ENCODE data around the gene PRPF40B. TPM values are rescaled to one million over a fixed set of nuclear protein-coding genes. Genes with fewer than 3 reads are reported as not detected.
A peak's percentile ranks its signal among the peaks of the same experiment; 100 is the strongest.

Gene PRPF40B
- total RNA-seq, 4 donors from 2014 or later, result 3.7 to 18.2 (median 15.5) TPM

GRCh38 chr12:49631336-49631907 lies 8.1 kb downstream of the PRPF40B start:
- peak in 1 of 3 donors; percentile 3 for DNase-seq
- H3K4me3 ChIP-seq, result no peak overlapping the region
- no peaks in the 10 kb centered on the region for H3K9me3 ChIP-seq
- H3K27ac ChIP-seq, result no peak overlapping the region
- no peaks in the 10 kb centered on the region for H3K27me3 ChIP-seq
- peaks cover 0 to 2% (median 0%) of the 10 kb centered on the region in 4 donors for H3K4me1 ChIP-seq
- no peak for TF ChIP-seq CTCF (IDR thresholded peaks at IDR 0.05)
- no peaks in the 10 kb centered on the region for H3K36me3 ChIP-seq

GRCh38 chr12:49632401-49632800 lies 9.0 kb downstream of the PRPF40B start:
- Histone ChIP-seq H3K9me3 (no peaks in the 10 kb centered on the region), H3K4me3 (no peak overlapping the region), H3K4me1 (peaks cover 0 to 8% (median 0%) of the 10 kb centered on the region in 4 donors), H3K36me3 (no peaks in the 10 kb centered on the region), H3K27me3 (no peaks in the 10 kb centered on the region), H3K27ac (no peak overlapping the region)
- DNase-seq, result no peak
- TF ChIP-seq POLR2A (IDR thresholded peaks at IDR 0.05) (no peak), CTCF (IDR thresholded peaks at IDR 0.05) (no peak)

GRCh38 chr12:49632986-49633702 lies 9.8 kb downstream of the PRPF40B start:
- no peaks in the 10 kb centered on the region for H3K9me3 ChIP-seq
- peaks cover 0 to 8% (median 0%) of the 10 kb centered on the region in 4 donors for H3K4me1 ChIP-seq
- no peak for TF ChIP-seq POLR2A (IDR thresholded peaks at IDR 0.05)
- TF ChIP-seq CTCF (IDR thresholded peaks at IDR 0.05), result no peak
- no peak overlapping the region for H3K4me3 ChIP-seq
- H3K27me3 ChIP-seq, result no peaks in the 10 kb centered on the region
- H3K36me3 ChIP-seq, result no peaks in the 10 kb centered on the region
- H3K27ac ChIP-seq, result no peak overlapping the region
- peak in 1 of 3 donors; percentile 40 for DNase-seq

GRCh38 chr12:49633703-49634345 lies 10.5 kb downstream of the PRPF40B start:
- no peak for TF ChIP-seq POLR2A (IDR thresholded peaks at IDR 0.05)
- TF ChIP-seq CTCF (IDR thresholded peaks at IDR 0.05), result no peak
- H3K27ac ChIP-seq, result no peak overlapping the region
- DNase-seq, result peak in 1 of 3 donors; percentile 39
- H3K4me3 ChIP-seq, result no peak overlapping the region
- H3K36me3 ChIP-seq, result no peaks in the 10 kb centered on the region
- H3K4me1 ChIP-seq, result peaks cover 0 to 8% (median 0%) of the 10 kb centered on the region in 4 donors
- no peaks in the 10 kb centered on the region for H3K9me3 ChIP-seq
- no peaks in the 10 kb centered on the region for H3K27me3 ChIP-seq

GRCh38 chr12:49635036-49635435 lies 11.7 kb downstream of the PRPF40B start:
- peak in 1 of 3 donors; percentile 42 for DNase-seq
- TF ChIP-seq POLR2A (IDR thresholded peaks at IDR 0.05), result no peak
- TF ChIP-seq CTCF (IDR thresholded peaks at IDR 0.05), result no peak
- Histone ChIP-seq H3K9me3 (no peaks in the 10 kb centered on the region), H3K4me1 (peaks cover 0 to 8% (median 0%) of the 10 kb centered on the region in 4 donors), H3K27ac (no peak overlapping the region), H3K36me3 (no peaks in the 10 kb centered on the region), H3K27me3 (no peaks in the 10 kb centered on the region), H3K4me3 (no peak overlapping the region)
